ENCODE measurements around the gene ZNF740.

The ZNF740 gene

GRCh38 chr12:53222170-53222721, 41.7 kb downstream of the ZNF740 start:
- DNase-seq (ENCODE audit: extremely low read depth, low read depth), result no peak
- TF ChIP-seq CTCF (IDR thresholded peaks at IDR 0.05; ENCODE audit: low read depth, low read length, missing control alignments), result no peak
- H3K4me3 ChIP-seq (replicated peaks; ENCODE audit: low read depth, low read length), result peak overlapping the region; percentile 48

GRCh38 chr12:53222806-53223261, 42.3 kb downstream of the ZNF740 start:
- DNase-seq (ENCODE audit: extremely low read depth, low read depth), result no peak
- H3K4me3 ChIP-seq (replicated peaks; ENCODE audit: low read depth, low read length), result no peak overlapping the region
- no peak for TF ChIP-seq CTCF (IDR thresholded peaks at IDR 0.05; ENCODE audit: low read depth, low read length, missing control alignments)

GRCh38 chr12:53223389-53224060, 43.0 kb downstream of the ZNF740 start:
- no peak for TF ChIP-seq CTCF (IDR thresholded peaks at IDR 0.05; ENCODE audit: low read depth, low read length, missing control alignments)
- no peak overlapping the region for H3K4me3 ChIP-seq (replicated peaks; ENCODE audit: low read depth, low read length)
- DNase-seq (ENCODE audit: extremely low read depth, low read depth), result no peak

- no peak for DNase-seq (ENCODE audit: extremely low read depth, low read depth)
- no peak overlapping the region for H3K4me3 ChIP-seq (replicated peaks; ENCODE audit: low read depth, low read length)
- peak; percentile 37 for TF ChIP-seq CTCF (IDR thresholded peaks at IDR 0.05; ENCODE audit: low read depth, low read length, missing control alignments)
Measured at GRCh38 chr12:53224061-53224896, 43.8 kb downstream of the ZNF740 start.

- TF ChIP-seq CTCF (IDR thresholded peaks at IDR 0.05; ENCODE audit: low read depth, low read length, missing control alignments), result no peak
- no peak for DNase-seq (ENCODE audit: extremely low read depth, low read depth)
- H3K4me3 ChIP-seq (replicated peaks; ENCODE audit: low read depth, low read length), result no peak overlapping the region
Measured at GRCh38 chr12:53224897-53225634, 44.5 kb downstream of the ZNF740 start.

- no peak overlapping the region for H3K4me3 ChIP-seq (replicated peaks; ENCODE audit: low read depth, low read length)
- no peak for TF ChIP-seq CTCF (IDR thresholded peaks at IDR 0.05; ENCODE audit: low read depth, low read length, missing control alignments)
- DNase-seq (ENCODE audit: extremely low read depth, low read depth), result no peak
Measured at GRCh38 chr12:53225635-53226424, 45.3 kb downstream of the ZNF740 start.
